Epidermal melanocyte (primary cell): Measurements from ENCODE around the gene TMEM214.

Experiments used
- DNase-seq: peaks from one replicate; pipeline ENCODE4 v3.0.0; 2011; ENCODE audit warnings: low spot score; ENCODE audit not compliant: insufficient read length

Gene TMEM214

DNA sequence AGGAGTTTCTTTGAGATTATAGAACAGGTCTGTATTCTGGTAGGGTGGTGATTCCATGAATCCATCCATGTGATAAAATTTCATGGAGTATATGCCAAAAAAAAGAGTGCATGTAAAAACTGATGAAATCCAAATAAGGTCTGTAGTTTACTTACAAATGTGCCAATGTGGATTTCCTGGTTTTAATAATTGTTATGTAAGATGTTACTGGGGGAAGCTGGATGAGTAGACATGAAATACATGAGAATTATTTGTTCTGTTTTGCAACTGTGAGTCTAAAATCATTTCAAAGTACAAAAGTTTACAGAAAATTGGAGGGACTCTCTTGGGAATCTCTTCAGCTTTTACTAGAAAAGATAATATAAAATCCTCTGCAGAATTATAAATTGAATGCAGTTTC, 23.7 kb upstream of the TMEM214 start:
- no peak for DNase-seq

DNA sequence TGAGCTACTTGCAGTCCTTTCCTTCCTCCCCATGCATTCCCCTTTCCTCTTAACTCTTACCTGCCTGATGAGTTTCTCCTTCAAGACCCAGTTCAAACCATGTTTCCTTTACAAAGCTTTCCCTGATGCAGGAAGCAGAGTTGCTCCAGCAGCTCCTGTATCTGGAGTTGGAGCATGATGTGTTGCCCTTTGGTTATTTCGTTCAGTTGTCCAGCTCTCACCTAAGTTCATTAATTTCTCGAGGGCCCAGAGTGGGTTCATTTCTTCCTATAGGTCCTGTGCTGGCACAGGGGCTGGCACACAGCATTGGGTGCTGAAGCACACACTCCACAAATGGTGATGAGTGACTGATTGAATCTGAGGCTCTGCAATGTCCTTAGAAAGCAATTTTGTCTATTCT, 23.0 kb upstream of the TMEM214 start:
- no peak for DNase-seq

DNA sequence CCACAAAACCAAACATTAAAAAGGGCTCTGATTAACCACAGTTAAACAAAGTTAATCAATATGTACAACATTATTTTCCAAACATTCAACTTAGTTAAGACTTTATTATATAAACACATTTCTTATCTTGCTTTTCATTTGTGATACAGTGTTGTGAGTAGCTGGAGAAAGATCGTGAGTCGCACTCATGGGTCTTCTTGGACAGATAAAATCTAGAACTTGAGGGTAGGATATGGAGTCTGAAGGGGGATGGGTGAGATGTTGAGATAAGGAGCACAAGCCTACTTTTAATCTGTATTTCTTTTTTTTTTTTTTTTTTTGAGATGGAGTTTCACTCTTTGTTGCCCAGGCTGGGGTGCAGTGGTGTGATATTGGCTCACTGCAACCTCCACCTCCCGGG, 22.6 kb upstream of the TMEM214 start:
- DNase-seq: no peak

DNA sequence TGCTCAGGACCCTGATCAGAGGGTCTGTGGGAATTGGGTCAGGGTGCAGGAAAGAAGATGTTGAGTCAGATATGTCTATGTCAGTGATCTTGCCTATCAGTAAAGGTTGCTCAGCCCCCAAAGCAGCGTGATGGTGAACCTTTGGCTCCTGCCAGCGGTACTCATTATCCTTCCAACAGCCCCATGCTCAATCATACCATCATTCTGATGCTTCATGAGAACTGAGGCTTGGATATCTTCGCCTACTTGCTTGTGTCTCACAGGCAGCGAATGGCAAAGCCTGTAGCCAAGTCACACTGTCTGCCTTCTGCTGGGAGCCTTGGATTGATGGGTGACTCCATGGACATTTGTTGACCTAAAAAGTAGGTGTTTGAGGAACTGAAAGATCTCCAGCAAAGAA, 19.0 kb upstream of the TMEM214 start:
- no peak for DNase-seq

DNA sequence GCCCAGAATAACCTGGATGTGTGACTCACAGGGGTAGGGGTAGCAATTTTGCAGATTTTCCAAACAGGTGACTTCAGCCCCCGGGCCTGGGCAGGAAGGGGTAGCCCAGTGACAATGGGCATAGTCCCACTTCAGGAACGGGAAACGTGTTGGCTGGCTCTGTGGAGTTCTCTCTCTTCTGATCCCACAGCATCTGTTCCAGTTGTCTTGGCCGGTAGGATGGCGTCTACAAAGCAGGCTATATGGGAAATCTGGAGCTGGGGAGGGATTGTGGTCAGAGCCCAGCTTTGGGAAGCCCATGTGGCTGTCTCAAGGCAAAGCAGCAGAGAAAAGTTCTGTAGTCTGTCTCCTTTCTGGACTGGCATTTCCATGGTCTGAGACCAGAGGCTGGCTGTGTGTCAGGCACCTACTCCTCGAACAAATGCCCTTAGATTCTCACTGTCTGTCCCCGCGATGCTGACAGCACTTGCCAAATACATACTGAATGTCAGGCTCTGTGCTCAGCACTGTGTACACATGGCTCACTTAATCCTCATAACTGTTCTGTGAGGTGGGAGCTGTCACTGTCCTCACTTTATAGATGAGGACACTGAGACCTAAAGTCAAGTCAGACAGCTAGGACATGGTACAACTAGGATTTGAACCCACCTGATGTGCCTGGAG, 17.9 kb upstream of the TMEM214 start:
- no peak for DNase-seq

DNA sequence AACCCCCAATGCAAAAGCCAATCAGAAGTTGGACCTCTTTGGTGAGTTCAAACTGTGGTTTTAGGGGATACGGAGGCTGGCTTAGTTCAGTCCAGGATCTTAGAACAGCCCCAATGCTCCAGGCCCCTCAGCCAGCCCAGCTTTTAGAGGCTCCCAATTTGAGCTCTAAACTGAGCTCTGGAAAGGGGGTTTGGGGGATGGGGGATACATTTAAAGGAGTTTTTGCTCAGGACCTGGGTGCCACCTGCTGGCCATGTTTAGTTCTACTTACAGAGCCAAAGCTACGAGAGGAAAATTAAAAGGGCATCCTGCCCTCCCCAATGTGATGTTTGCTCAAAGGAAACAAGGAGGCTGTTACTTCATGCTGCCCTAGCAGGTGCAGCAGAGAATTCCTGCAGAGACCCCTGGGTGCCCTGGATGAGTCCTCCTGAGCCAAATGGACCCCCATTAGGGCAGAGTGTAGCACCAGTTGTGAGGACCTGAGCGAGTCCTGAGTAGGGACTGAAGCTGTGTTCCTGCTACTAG, 15.9 kb upstream of the TMEM214 start:
- DNase-seq: peak; percentile 58

DNA sequence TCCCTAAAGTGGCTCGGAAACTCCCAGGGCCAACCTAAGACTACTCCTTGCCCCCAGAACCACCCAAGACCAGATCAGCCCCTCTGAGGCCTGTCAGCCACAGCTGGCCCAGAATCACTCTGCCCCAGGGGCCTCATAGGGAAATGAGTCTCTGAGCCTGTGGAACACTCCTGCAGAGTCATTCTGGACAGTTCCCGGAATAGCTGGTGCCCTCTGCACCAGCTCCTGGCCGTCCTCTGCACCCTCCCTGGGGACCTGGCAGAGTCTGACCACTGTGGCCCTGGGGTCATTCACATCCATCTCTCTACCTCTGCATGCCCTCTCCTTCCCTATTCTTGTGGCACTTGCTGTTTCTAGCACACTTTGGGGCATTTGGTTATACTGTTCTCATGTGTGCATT, 14.6 kb upstream of the TMEM214 start:
- no peak for DNase-seq

DNA sequence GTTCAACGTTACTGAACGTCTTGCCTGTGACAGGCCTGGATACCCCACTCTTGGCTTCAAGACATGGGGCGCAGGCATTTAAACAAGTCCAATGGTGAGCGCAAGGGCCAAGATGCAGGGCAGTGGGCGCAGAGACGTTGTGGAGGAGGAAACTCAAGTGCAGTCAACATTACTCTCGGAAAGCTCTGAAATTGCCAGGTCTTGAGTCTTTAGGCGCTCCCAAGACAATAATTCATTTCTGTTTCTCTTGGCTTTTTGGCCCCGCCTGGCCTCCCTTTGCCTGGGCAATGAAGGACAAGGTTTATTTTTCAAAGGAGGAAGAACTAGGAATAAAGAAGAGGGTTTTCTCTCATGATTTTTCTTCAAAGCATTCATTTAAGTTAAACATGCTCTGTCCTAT, 13.3 kb upstream of the TMEM214 start:
- no peak for DNase-seq

DNA sequence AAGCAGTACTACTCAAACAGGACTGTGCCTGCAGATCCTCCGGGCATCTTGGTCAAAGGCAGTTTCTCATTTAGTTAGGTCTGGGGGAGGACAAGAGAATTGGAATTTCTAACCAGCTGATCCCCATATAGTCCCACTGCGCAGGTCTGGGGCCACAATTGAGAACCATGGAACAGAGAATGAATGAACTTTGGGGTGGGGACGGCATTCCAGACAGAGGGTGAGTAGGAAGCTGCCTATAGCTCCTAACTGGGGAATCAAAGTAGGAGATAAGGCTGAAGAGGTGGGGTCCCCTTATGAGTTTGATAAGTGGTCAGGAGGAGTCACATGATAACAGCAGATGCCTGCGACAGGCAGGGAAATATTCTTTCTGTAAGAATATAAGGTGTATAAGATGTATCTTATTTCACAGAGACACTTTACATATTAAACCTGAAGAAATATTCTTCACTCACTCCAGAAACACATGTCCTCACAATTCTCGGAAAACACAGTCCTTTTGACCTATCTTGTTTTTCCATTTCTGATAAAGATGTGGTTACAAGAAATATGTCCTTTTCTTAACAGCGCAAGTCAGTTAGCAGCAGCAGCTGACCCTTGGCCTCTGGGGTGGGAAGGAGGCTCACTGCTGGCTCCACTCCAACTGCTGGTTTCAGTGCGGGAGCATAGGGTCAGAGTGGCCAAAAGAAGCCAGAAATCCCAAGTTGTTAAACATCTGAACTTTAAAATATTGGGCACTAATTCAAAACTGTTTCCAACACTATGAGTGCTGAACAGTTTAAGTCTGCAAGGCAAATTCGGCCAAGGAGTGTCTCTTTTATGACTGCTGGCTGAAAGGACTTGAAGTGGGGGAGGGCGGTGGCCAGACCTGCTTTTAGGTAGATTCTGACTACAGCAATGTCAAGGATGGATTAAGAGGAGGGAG, 12.6 kb upstream of the TMEM214 start:
- DNase-seq: no peak

DNA sequence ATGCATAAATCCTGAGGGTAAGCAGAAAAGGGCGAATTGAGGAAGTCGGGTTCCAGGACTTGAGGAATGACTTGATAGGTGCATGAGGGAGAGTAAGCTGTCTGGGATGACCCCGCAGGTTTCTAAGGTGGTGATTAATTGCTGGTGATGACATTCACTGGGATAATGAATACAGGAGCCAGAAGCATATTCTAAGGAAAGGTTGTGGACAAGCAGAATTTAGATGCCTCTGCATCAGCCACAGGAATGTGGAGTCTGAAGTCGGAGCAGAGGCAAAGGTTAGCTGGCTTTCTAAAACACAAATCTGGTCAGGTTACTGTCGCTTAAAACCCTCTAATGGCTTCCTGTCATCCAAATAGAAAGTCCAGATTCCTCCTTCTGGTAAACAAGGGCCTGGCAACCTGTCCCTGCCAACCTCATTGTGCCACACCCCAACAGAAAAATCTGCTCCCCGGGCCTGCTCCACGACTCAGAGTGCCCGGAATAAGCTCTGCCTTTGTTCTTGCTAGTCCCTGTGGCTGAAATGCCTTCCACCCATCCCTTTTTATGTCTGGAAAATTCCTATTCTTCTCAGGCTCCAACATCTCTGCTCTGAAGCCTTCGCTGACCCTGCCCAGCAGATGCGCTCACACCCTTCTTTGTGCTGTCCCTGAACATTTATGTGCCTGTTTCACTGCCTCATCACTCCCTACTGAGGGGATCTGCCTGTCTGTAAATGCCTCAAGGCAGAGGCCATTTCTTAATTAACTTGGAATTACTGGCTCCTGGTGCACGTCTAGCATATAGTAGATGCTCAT, 11.3 kb upstream of the TMEM214 start:
- DNase-seq: no peak

DNA sequence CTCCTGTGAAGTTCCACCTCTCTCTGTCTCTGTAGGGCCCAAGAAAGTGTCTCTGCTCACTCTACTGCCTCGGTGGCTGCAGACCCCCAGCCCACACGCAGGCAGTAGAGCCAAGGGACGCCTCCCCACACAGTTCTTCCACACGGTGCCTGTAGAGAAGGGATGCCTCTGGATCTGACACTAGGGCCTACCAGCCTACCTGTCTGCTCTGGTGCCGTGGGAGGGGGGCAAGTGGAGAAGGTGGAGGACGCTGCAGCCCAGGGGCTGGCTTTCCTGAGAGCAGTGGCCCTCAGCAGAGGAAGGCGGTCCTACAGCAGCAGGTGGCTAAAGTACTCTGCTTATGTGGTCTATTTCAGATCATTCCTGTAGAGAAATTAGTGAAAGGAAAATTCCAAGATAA, 9.0 kb upstream of the TMEM214 start:
- no peak for DNase-seq

DNA sequence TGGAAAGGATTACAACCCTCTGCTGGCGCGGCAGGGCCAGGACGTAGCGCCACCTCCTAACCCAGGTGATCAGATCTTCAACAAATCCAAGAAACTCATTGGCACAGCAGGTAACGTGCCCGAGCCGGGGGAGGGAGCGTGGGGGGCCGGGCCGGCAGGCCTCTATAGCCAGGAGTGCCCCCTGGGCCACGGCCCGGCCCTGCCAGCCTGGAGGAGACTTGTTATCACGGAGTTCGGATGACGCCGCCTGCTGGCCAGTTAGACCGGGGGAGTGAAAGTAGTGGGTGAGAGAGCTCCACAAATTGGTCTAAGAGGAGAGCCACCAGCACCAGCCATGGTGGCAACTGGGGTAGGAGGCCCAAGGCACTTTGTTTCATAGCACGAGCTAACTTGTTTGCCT, 8.6 kb upstream of the TMEM214 start:
- no peak for DNase-seq

DNA sequence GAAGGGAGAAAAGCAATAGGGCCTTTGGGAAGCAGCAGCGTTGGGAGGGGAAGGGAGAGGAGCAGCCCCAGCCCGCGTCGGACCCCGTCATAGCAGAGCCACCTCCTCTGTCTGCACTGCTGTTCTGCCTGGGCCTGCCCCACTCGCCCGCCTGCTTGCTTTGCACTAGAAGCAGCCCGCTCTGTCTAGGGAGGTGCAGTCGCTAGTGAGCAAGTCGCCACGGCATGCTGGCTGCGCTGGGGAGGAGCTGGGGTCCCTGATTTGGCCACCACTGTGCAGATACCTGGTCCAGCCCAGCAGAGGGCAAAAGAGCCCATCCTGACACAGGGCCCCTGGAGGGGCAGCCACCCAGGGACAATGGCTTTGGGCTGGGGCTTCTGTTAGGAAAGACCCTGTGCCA, 8.0 kb upstream of the TMEM214 start:
- DNase-seq: no peak

DNA sequence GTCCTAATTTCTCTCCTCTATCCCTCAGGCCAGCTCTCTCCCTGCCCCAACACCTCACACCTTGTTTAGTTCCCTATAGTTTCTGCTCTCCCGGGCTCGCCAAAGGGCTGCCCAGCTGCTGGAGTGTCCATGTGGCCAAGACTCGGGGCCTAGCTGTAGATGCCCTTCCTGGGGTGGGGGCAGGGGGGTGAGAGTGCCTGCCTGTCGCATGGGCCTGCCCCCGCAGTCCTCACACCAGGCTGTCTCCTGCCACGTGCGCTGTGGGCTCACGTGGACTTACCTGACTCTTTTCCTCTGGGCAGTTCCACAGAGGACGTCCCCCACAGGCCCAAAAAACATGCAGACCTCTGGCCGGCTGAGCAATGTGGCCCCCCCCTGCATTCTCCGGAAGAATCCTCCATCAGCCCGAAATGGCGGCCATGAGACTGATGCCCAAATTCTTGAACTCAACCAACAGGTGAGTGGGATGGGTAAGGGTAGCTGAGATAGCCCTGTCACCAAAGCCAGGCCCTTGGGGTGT, 7.4 kb upstream of the TMEM214 start:
- DNase-seq: no peak

DNA sequence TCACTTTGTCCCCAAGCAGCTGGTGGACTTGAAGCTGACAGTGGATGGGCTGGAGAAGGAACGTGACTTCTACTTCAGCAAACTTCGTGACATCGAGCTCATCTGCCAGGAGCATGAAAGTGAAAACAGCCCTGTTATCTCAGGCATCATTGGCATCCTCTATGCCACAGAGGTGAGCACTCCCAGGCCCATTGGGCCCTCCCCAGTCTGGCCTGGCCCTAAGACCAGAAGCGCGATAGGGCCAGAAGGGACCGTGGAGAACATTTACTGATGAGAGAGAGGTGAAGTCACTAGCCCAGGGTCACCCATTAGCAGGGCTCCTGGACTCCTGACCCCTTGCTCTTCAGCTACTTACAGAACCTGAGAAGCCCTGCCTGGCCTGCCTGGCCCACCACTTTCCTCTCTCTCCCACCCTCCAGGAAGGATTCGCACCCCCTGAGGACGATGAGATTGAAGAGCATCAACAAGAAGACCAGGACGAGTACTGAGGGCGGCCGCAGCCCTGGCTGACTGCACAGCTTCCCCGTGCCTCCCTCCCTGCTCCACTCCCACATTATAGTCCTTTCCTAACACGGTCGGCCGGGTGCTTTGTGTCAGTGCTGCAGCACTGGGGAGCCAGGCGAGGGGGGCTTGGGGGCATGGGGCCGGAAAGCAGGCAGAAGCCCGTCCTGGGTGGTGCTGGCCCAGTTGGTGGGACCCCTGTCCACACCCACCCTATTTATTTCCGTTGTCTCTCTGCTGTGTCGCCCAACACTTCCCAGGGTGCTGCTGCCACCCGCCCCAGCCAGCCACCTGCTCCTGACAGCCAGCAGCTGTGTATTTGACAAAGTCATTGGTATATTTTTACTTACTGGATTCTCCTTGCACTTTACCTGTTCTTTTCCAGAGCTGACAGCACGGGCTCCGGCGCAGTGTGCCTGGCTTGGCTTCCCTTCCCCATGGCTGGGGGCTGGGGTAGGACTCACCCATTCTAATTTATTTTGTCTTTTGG, 6.6 kb upstream of the TMEM214 start:
- no peak for DNase-seq

DNA sequence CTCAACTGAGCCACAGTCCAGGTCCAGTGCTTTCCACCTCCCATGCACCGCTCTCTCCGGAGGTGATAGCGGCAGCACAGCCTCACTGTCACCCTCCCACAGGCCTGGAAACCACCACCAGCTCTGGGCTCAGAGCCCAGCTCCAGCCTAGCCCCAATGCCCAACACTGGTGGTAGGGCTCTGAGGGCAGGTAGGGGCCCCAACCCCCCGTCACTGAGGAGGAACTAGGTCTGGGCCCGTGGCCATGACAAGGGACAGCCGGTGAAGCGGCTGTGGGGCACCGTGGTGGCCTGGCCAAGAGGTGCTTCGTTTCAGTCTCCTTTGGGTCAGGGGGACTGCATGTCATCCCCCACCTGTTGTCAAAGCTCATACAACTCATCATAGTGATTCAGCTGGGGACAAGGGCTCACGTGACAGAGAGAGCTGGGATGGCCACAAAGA, 5.5 kb upstream of the TMEM214 start:
- DNase-seq: no peak

DNA sequence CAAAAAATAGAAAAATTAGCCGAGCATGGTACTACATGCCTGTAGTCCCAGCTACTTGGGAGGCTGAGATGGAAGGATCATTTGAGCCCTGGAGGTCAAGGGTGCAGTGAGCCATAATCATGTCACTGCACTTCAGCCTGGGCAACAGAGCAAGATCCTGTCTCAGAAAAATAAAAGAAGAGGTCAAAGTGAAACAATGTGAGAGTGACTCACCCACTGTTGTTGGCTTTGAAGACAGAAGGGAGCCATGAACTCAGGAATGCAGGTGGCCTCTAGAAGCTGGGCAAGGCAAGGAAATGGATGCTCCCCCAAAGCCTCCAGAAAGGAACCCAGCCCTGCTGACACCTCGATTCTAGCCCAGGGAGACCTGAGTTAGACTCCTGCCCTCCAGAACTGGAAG, 3.7 kb upstream of the TMEM214 start:
- no peak for DNase-seq

DNA sequence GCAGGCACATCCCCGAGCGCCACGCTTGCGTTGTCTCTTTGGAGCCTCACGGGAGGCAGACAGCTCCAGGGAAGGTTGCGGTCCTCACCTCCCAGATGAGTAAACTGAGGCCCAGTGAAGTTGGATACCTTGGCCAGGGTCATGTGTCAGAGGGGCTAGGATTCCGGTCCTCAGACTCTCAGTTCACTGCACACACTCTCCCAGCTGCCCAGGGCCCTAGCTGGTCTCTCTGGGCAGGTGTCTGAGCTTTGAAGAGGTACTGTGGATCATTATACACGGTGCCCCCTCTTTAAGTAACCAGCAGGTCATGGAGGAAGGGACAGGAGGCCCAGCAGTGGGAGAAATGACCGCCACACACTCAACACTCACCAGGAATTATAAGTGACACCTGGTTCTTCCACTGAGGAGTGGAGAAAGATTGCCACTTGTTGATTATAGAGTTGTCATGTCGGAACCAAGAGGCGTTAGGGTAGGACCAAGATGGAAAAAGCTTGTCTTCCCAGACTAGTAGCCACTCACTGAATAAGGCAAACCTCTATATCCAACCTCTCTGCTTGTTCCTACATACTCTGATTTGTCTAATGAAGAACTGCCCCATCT, 588 bp downstream of the TMEM214 start:
- no peak for DNase-seq

DNA sequence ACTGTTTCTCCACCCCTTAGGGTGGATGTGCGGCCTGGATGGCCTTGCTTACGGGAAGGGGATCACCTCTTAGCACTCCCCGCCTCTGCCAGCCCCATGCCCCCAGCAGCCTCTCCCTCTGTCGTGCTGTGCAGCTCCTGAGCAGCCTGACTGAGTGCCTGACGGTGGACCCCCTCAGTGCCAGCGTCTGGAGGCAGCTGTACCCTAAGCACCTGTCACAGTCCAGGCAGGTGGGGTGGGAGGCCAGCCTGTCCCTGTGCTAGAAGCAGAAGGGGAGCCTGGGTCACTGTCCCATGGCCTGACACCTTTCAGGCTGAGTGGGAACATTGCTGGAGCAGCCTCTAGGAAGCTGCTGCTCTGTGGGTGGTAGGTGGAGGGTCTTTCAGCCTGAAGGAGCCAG, 5.2 kb downstream of the TMEM214 start:
- no peak for DNase-seq
